ENCODE results near the gene KRT71. TPM values are rescaled to one million over a fixed set of nuclear protein-coding genes. Genes with fewer than 3 reads are reported as not detected.

The KRT71 gene
- total RNA-seq, 1 experiment from 2014 or later, result not detected

DNA sequence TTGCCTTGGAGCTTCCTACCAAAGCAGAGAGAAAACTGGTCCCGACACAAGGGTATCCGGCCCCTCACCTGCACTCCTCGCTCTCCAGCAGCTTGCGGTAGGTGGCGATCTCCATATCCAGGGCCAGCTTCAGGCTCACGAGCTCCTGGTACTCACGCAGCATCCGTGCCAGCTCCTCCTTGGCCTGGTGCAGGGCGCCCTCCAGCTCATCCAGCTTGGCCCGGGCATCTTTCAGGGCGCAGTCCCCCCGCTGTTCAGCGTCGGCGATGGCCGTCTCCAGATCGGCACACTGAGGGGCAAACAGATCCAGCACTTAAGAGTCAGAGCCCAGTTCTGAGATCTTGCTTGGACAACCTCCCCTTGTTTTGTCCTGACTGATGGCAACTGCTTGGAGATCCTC lies 34.6 kb upstream of the KRT71 start (continued):
- TF ChIP-seq ZFX (IDR thresholded peaks at IDR 0.05), result no peak
- TF ChIP-seq, protein P1, sequence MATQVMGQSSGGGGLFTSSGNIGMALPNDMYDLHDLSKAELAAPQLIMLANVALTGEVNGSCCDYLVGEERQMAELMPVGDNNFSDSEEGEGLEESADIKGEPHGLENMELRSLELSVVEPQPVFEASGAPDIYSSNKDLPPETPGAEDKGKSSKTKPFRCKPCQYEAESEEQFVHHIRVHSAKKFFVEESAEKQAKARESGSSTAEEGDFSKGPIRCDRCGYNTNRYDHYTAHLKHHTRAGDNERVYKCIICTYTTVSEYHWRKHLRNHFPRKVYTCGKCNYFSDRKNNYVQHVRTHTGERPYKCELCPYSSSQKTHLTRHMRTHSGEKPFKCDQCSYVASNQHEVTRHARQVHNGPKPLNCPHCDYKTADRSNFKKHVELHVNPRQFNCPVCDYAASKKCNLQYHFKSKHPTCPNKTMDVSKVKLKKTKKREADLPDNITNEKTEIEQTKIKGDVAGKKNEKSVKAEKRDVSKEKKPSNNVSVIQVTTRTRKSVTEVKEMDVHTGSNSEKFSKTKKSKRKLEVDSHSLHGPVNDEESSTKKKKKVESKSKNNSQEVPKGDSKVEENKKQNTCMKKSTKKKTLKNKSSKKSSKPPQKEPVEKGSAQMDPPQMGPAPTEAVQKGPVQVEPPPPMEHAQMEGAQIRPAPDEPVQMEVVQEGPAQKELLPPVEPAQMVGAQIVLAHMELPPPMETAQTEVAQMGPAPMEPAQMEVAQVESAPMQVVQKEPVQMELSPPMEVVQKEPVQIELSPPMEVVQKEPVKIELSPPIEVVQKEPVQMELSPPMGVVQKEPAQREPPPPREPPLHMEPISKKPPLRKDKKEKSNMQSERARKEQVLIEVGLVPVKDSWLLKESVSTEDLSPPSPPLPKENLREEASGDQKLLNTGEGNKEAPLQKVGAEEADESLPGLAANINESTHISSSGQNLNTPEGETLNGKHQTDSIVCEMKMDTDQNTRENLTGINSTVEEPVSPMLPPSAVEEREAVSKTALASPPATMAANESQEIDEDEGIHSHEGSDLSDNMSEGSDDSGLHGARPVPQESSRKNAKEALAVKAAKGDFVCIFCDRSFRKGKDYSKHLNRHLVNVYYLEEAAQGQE (IDR thresholded peaks at IDR 0.05; ENCODE audit: low read depth), result no peak

DNA sequence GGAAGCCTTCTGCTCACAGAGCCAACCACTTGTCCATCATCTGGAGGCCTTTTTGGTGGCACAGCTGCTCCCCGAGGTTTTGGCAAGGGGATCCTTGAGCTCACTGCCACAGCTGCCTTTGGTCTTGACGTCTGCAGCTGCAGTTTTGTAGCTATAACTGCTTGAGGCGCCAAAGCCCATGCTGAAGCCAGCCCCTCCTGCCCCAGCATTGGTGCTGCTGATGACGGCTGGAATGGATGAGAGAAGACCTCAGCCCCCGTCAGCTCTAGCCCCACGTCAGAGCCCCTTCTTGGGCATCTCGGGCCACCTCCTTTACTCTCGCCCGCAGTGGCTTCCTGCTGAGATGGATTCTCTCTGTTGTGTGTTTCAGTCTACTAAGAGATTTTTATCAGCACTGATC lies 33.0 kb upstream of the KRT71 start:
- Histone ChIP-seq H3K27me3 (ENCODE audit: insufficient read depth, low read length) (no peaks in the 10 kb centered on the region), H3K9me3 (ENCODE audit: control insufficient read depth in 1 of 2, insufficient read depth in 1 of 2, low read depth in 1 of 2, low read length in 2 of 2) (no peaks in the 10 kb centered on the region), H3K9ac (ENCODE audit: low read length) (no peak overlapping the region), H3K4me3 (replicated peaks in 1 of 2; ENCODE audit: low read depth in 1 of 2, low read length in 2 of 2) (no peak overlapping the region), H3K4me1 (ENCODE audit: control insufficient read depth in 1 of 2, insufficient read depth in 2 of 2, low read length in 2 of 2) (peaks cover 0 to 25% of the 10 kb centered on the region in 2 experiments; a peak in 1 of 4 replicates), H3K36me3 (ENCODE audit: control insufficient read depth in 1 of 2, insufficient read depth in 2 of 2, low read length in 2 of 2) (no peaks in the 10 kb centered on the region), H3K27ac (ENCODE audit: low read depth, low read length) (no peak overlapping the region), H4K20me1 (ENCODE audit: insufficient read depth) (no peaks in the 10 kb centered on the region), H3K9me2 (ENCODE audit: insufficient read depth) (no peaks in the 10 kb centered on the region), H3K79me2 (ENCODE audit: insufficient read depth, low read length) (no peaks in the 10 kb centered on the region), H2AFZ (ENCODE audit: low read depth, low read length, poor library complexity, severe bottlenecking) (no peak overlapping the region), H3K4me2 (ENCODE audit: low read length) (no peak overlapping the region)
- TF ChIP-seq TCF7L2 (IDR thresholded peaks at IDR 0.05; ENCODE audit: borderline replicate concordance, extremely low read depth, insufficient read depth, insufficient read length) (no peak), RAD21 (IDR thresholded peaks at IDR 0.05; ENCODE audit: low read depth) (peak; percentile 30; the same call in 1 of the 2 replicates), EGR1 (IDR thresholded peaks at IDR 0.05; ENCODE audit: low read depth) (no peak), ZFX (IDR thresholded peaks at IDR 0.05) (no peak)
- TF ChIP-seq, protein P2, sequence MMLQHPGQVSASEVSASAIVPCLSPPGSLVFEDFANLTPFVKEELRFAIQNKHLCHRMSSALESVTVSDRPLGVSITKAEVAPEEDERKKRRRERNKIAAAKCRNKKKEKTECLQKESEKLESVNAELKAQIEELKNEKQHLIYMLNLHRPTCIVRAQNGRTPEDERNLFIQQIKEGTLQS (IDR thresholded peaks at IDR 0.05), result no peak
- no peak for DNase-seq (ENCODE audit: low read depth, low spot score)
- no peak for ATAC-seq
- intact Hi-C loops (cut with micrococcal nuclease), result no loop called here
- ChIA-PET RAD21 (ENCODE audit: low non-redundant PET in 1 of 2, low total read pairs in 2 of 2, uncharacterized antibody in 2 of 2, unreplicated experiment in 2 of 2) (interaction anchor here in 1 of 2 experiments (0.7 to 1.0 kb wide), 3 partner anchors 280 to 294 kb away, joined by 3 read pairs; no protein-coding TSS in a partner anchor), CTCF (interaction anchor here (1.0 to 2.3 kb wide), 3 partner anchors 285 to 395 kb away, joined by 4 to 17 read pairs (median 5); no protein-coding TSS in a partner anchor), POLR2A (no interaction called here)
- no TSS peak for BruUV-seq (replicated peaks)
